GM15510 (cell line): ENCODE measurements around the gene SIGMAR1.

Source experiments
- POLR2A ChIP-seq: IDR thresholded peaks from 3 replicates; pipeline ENCODE4 v1.6.1; 2011; ENCODE audit warnings: borderline replicate concordance; ENCODE audit not compliant: insufficient read length; ENCODE audit errors: extremely low read depth

Gene SIGMAR1

GRCh38 chr9:34663303-34663605, 25.7 kb upstream of the SIGMAR1 start:
- TF ChIP-seq POLR2A = no peak

- no peak for TF ChIP-seq POLR2A
Observed at GRCh38 chr9:34662526-34663302, 25.1 kb upstream of the SIGMAR1 start, which contains the start of gene CCL27. CCL27 (minus strand) TSS chr9:34662657; CDS start chr9:34662633, 24 bp downstream.

- TF ChIP-seq POLR2A = no peak
Observed at GRCh38 chr9:34659592-34660253, 22.1 kb upstream of the SIGMAR1 start.

GRCh38 chr9:34658461-34658860, 20.9 kb upstream of the SIGMAR1 start:
- TF ChIP-seq POLR2A = no peak

- no peak for TF ChIP-seq POLR2A
Observed at GRCh38 chr9:34656992-34657391, 19.4 kb upstream of the SIGMAR1 start.

GRCh38 chr9:34655394-34655793, 17.8 kb upstream of the SIGMAR1 start:
- no peak for TF ChIP-seq POLR2A

GRCh38 chr9:34654323-34655051, 16.9 kb upstream of the SIGMAR1 start:
- no peak for TF ChIP-seq POLR2A

- TF ChIP-seq POLR2A = no peak
Observed at GRCh38 chr9:34653151-34654072, 15.8 kb upstream of the SIGMAR1 start.

- no peak for TF ChIP-seq POLR2A
Observed at GRCh38 chr9:34652602-34653000, 15.0 kb upstream of the SIGMAR1 start.

- TF ChIP-seq POLR2A = no peak
Observed at GRCh38 chr9:34651876-34652601, 14.5 kb upstream of the SIGMAR1 start, which contains the start of gene IL11RA. IL11RA (plus strand) TSS chr9:34652185; CDS start chr9:34655218, 3,033 bp downstream.

GRCh38 chr9:34651321-34651720, 13.7 kb upstream of the SIGMAR1 start:
- no peak for TF ChIP-seq POLR2A

- TF ChIP-seq POLR2A = no peak
Observed at GRCh38 chr9:34650816-34651215, 13.2 kb upstream of the SIGMAR1 start.

- TF ChIP-seq POLR2A = no peak
Observed at GRCh38 chr9:34648673-34649072, 11.1 kb upstream of the SIGMAR1 start.

GRCh38 chr9:34647651-34648050, 10.1 kb upstream of the SIGMAR1 start:
- TF ChIP-seq POLR2A = no peak

GRCh38 chr9:34647084-34647403, 9.5 kb upstream of the SIGMAR1 start:
- no peak for TF ChIP-seq POLR2A
